GM23248 (cell line): Measurements from ENCODE around the gene NLK. TPM values are rescaled to one million over a fixed set of nuclear protein-coding genes. Genes with fewer than 3 reads are reported as not detected.

Experiments used
- DNase-seq: peaks from one replicate; pipeline ENCODE4 v3.0.0-alpha.2; 2015
- H2AFZ ChIP-seq: fragments of 200-600 bp; sonication (generic); 2 replicates; pipeline ENCODE4 v1.6.1; 2016; ENCODE audit warnings: antibody characterized with exemption
- H3F3A ChIP-seq: fragments of 200-600 bp; sonication (generic); 2 replicates; pipeline ENCODE4 v1.6.1; 2016; ENCODE audit warnings: mild to moderate bottlenecking, antibody characterized with exemption, mixed run types; ENCODE audit not compliant: insufficient read depth
- H3K27ac ChIP-seq: fragments of 200-600 bp; sonication (generic); 2 replicates; pipeline ENCODE4 v1.5.1; 2016; ENCODE audit warnings: mild to moderate bottlenecking
- H3K27me3 ChIP-seq: fragments of 200-600 bp; sonication (generic); replicated peaks from 2 replicates; pipeline ENCODE4 v1.6.1; 2016; ENCODE audit warnings: mild to moderate bottlenecking; ENCODE audit not compliant: insufficient read depth
- H3K36me3 ChIP-seq: fragments of 200-600 bp; sonication (generic); 2 replicates; pipeline ENCODE4 v1.6.1; 2016; ENCODE audit warnings: low read depth, mild to moderate bottlenecking
- H3K4me1 ChIP-seq: fragments of 200-600 bp; sonication (generic); 2 replicates; pipeline ENCODE4 v1.6.1; 2016; ENCODE audit warnings: mild to moderate bottlenecking; ENCODE audit not compliant: insufficient read depth
- H3K4me2 ChIP-seq: fragments of 200-600 bp; sonication (generic); one replicate; pipeline ENCODE4 v1.6.1; 2016; ENCODE audit warnings: mild to moderate bottlenecking; ENCODE audit not compliant: unreplicated experiment
- H3K4me3 ChIP-seq: fragments of 200-600 bp; sonication (generic); 2 replicates; pipeline ENCODE4 v1.5.1; 2016; ENCODE audit warnings: mild to moderate bottlenecking
- H3K79me2 ChIP-seq: fragments of 200-600 bp; sonication (generic); 2 replicates; pipeline ENCODE4 v1.6.1; 2016; ENCODE audit warnings: mild to moderate bottlenecking; ENCODE audit not compliant: insufficient read depth
- H3K9ac ChIP-seq: fragments of 200-600 bp; sonication (generic); 2 replicates; pipeline ENCODE4 v1.6.1; 2016; ENCODE audit warnings: mild to moderate bottlenecking
- H3K9me2 ChIP-seq: fragments of 200-600 bp; sonication (generic); 2 replicates; pipeline ENCODE4 v1.6.1; 2016; ENCODE audit warnings: mixed run types, mild to moderate bottlenecking, moderate library complexity; ENCODE audit not compliant: insufficient read depth
- H3K9me3 ChIP-seq: fragments of 200-600 bp; sonication (generic); one replicate; pipeline ENCODE4 v1.6.1; 2017; ENCODE audit warnings: low read depth
- H4K20me1 ChIP-seq: fragments of 200-600 bp; sonication (generic); 2 replicates; pipeline ENCODE4 v1.6.0; 2016; ENCODE audit not compliant: insufficient read depth
- EZH2 ChIP-seq: fragments of 200-600 bp; sonication (generic); IDR thresholded peaks from 2 replicates; pipeline ENCODE4 v1.6.1; 2018; ENCODE audit warnings: antibody characterized with exemption, mild to moderate bottlenecking; ENCODE audit not compliant: insufficient read depth, poor library complexity, severe bottlenecking
- EZH2phosphoT487 ChIP-seq: fragments of 200-600 bp; sonication (generic); IDR thresholded peaks from 2 replicates; pipeline ENCODE4 v1.6.1; 2018; ENCODE audit warnings: antibody characterized with exemption, moderate library complexity, mild to moderate bottlenecking, low read depth; ENCODE audit not compliant: insufficient read depth
- WGBS, 2 experiments: methylation state at CpG; one replicate each; pipeline ENCODE4 v1.1.6; 2015 to 2017; ENCODE audit warnings: low lambda C conversion rate in 2 of 2, low coverage in 1 of 2; ENCODE audit errors: missing lambda C conversion rate in 2 of 2; 5-methylcytosine and 5-hydroxymethylcytosine counted together
- in situ Hi-C: fragments of 300-500 bp; cut with MboI; formaldehyde crosslinking; loops from 2 replicates; pipeline ENCODE4 v1.15.0; 2020
- polyA plus RNA-seq: library from polyadenylated mRNA; unstranded; fragments of >200 nt; fragmentation: Nextera tagmentation; extraction: Ambion mirVana; gene quantifications from 2 replicates; pipeline ENCODE4 v1.2.1, GENCODE V29; 2016
- total RNA-seq: library from RNA; depleted of rRNA; stranded (reverse); fragments of >200 nt; shearing (Covaris generic); gene quantifications from 2 replicates; pipeline ENCODE4 v1.2.3, GENCODE V29; 2014

Gene NLK
- total and polyA plus RNA-seq, 2 experiments from 2014 or later, result 3.8 to 17.6 TPM

GRCh38 chr17:28059675-28060074, 17.2 kb downstream of the NLK start:
- H3K9me2 ChIP-seq, result no peaks in the 10 kb centered on the region
- H3K4me3 ChIP-seq, result no peak overlapping the region
- no peak overlapping the region for H3K9ac ChIP-seq
- WGBS, 2 experiments, result 96 to 97% methylated on average over 1 of the region's 1 CpG
- no peaks in the 10 kb centered on the region; the same call in 1 of the 2 replicates for H4K20me1 ChIP-seq
- H3K4me1 ChIP-seq, result peaks cover 12% of the 10 kb centered on the region
- H3K4me2 ChIP-seq, result no peak overlapping the region
- H3K27ac ChIP-seq, result no peak overlapping the region
- no peaks in the 10 kb centered on the region for H3K27me3 ChIP-seq
- H3K79me2 ChIP-seq, result peaks cover 99% of the 10 kb centered on the region
- in situ Hi-C loops, result no loop called here
- TF ChIP-seq EZH2phosphoT487, result no peak
- no peak for TF ChIP-seq EZH2
- DNase-seq, result no peak
- peaks cover 15% of the 10 kb centered on the region for H3F3A ChIP-seq
- H3K36me3 ChIP-seq, result no peaks in the 10 kb centered on the region
- H3K9me3 ChIP-seq, result no peaks in the 10 kb centered on the region
- H2AFZ ChIP-seq, result no peak overlapping the region

- TF ChIP-seq EZH2 (no peak), EZH2phosphoT487 (no peak)
- no peaks in the 10 kb centered on the region; the same call in 1 of the 2 replicates for H4K20me1 ChIP-seq
- no peaks in the 10 kb centered on the region for H3K9me2 ChIP-seq
- no peak for DNase-seq
- peaks cover 99% of the 10 kb centered on the region for H3K79me2 ChIP-seq
- H3K36me3 ChIP-seq, result no peaks in the 10 kb centered on the region
- in situ Hi-C loops, result no loop called here
- H3K4me2 ChIP-seq, result no peak overlapping the region
- WGBS, 2 experiments, result 97 to 100% methylated on average over 2 of the region's 2 CpGs
- no peak overlapping the region for H3K4me3 ChIP-seq
- no peaks in the 10 kb centered on the region for H3K27me3 ChIP-seq
- no peaks in the 10 kb centered on the region for H3K4me1 ChIP-seq
- no peak overlapping the region for H3K27ac ChIP-seq
- H3K9me3 ChIP-seq, result no peaks in the 10 kb centered on the region
- H3K9ac ChIP-seq, result no peak overlapping the region
- H2AFZ ChIP-seq, result no peak overlapping the region
- 0 out of 2 replicates have a peak, but pooled peaks cover 6% of the 10 kb centered on the region for H3F3A ChIP-seq
These were observed 23.2 kb downstream of the NLK start for GRCh38 chr17:28065706-28066105.

- H3K9me3 ChIP-seq, result no peaks in the 10 kb centered on the region
- H2AFZ ChIP-seq, result no peak overlapping the region
- H3K4me2 ChIP-seq, result no peak overlapping the region
- H3K27me3 ChIP-seq, result no peaks in the 10 kb centered on the region
- no peak for TF ChIP-seq EZH2phosphoT487
- no peak for TF ChIP-seq EZH2
- H3K9ac ChIP-seq, result no peak overlapping the region
- H3K4me1 ChIP-seq, result no peaks in the 10 kb centered on the region
- no peaks in the 10 kb centered on the region for H3K36me3 ChIP-seq
- H3K79me2 ChIP-seq, result peaks cover 100% of the 10 kb centered on the region
- H3K4me3 ChIP-seq, result no peak overlapping the region
- 93 to 94% methylated on average over 1 of the region's 1 CpG for WGBS, 2 experiments
- no peaks in the 10 kb centered on the region for H3K9me2 ChIP-seq
- H4K20me1 ChIP-seq, result no peaks in the 10 kb centered on the region
- no peak overlapping the region for H3K27ac ChIP-seq
- in situ Hi-C loops, result no loop called here
- H3F3A ChIP-seq, result 0 out of 2 replicates have a peak, but pooled peaks cover 6% of the 10 kb centered on the region
- no peak for DNase-seq
These were observed 26.6 kb downstream of the NLK start for GRCh38 chr17:28069061-28069460.

GRCh38 chr17:28071179-28071578, 28.7 kb downstream of the NLK start:
- 96 to 100% methylated on average over 1 of the region's 1 CpG for WGBS, 2 experiments
- Histone ChIP-seq H4K20me1 (peaks cover 3% of the 10 kb centered on the region; the same call in 1 of the 2 replicates), H2AFZ (no peak overlapping the region), H3K36me3 (no peaks in the 10 kb centered on the region), H3K27me3 (no peaks in the 10 kb centered on the region), H3K4me3 (no peak overlapping the region), H3F3A (0 out of 2 replicates have a peak, but pooled peaks cover 6% of the 10 kb centered on the region), H3K9me3 (no peaks in the 10 kb centered on the region), H3K9me2 (no peaks in the 10 kb centered on the region), H3K9ac (no peak overlapping the region), H3K79me2 (peaks cover 100% of the 10 kb centered on the region), H3K4me2 (no peak overlapping the region), H3K4me1 (no peaks in the 10 kb centered on the region), H3K27ac (no peak overlapping the region)
- no peak for TF ChIP-seq EZH2
- TF ChIP-seq EZH2phosphoT487, result no peak
- DNase-seq, result no peak
- in situ Hi-C loops, result no loop called here
